ENCODE measurements around the gene CFAP100. TPM values are rescaled to one million over a fixed set of nuclear protein-coding genes. Genes with fewer than 3 reads are reported as not detected.

Gene CFAP100
- total RNA-seq, 2 experiments from 2014 or later, result not detected

GRCh38 chr3:126352476-126353454 is 41.9 kb upstream of the CFAP100 start:
- H3K27ac Mint-ChIP-seq, result no peak overlapping the region
- H3K36me3 Mint-ChIP-seq (ENCODE audit: low read depth), result no peaks in the 10 kb centered on the region
- no peak overlapping the region for H3K4me3 Mint-ChIP-seq
- CTCF ChIA-PET, result no interaction called here
- DNase-seq, result no peak
- POLR2A ChIA-PET, result no interaction called here
- H3K27me3 Mint-ChIP-seq, result peaks cover 16% of the 10 kb centered on the region
- no peaks in the 10 kb centered on the region for H3K9me3 Mint-ChIP-seq
- H3K4me1 Mint-ChIP-seq, result peaks cover 8% of the 10 kb centered on the region

GRCh38 chr3:126353694-126354321 is 40.9 kb upstream of the CFAP100 start:
- Mint-ChIP-seq H3K4me1 (peaks cover 12% of the 10 kb centered on the region), H3K4me3 (no peak overlapping the region), H3K9me3 (no peaks in the 10 kb centered on the region), H3K27me3 (peaks cover 26% of the 10 kb centered on the region), H3K27ac (no peak overlapping the region), H3K36me3 (ENCODE audit: low read depth) (no peaks in the 10 kb centered on the region)
- no peak for DNase-seq
- CTCF ChIA-PET, result no interaction called here
- POLR2A ChIA-PET, result no interaction called here

- ChIA-PET CTCF (no interaction called here), POLR2A (no interaction called here)
- Mint-ChIP-seq H3K27ac (no peak overlapping the region), H3K4me1 (peaks cover 12% of the 10 kb centered on the region), H3K27me3 (peaks cover 34% of the 10 kb centered on the region), H3K36me3 (ENCODE audit: low read depth) (no peaks in the 10 kb centered on the region), H3K4me3 (no peak overlapping the region), H3K9me3 (no peaks in the 10 kb centered on the region)
- DNase-seq, result no peak
Measured at GRCh38 chr3:126354776-126355175, 39.9 kb upstream of the CFAP100 start.

- ChIA-PET CTCF (no interaction called here), POLR2A (no interaction called here)
- Mint-ChIP-seq H3K4me1 (peaks cover 12% of the 10 kb centered on the region), H3K36me3 (ENCODE audit: low read depth) (no peaks in the 10 kb centered on the region), H3K27ac (no peak overlapping the region), H3K4me3 (no peak overlapping the region), H3K9me3 (no peaks in the 10 kb centered on the region), H3K27me3 (peaks cover 39% of the 10 kb centered on the region)
- no peak for DNase-seq
Measured at GRCh38 chr3:126355251-126355650, 39.5 kb upstream of the CFAP100 start.

- Mint-ChIP-seq H3K9me3 (no peaks in the 10 kb centered on the region), H3K36me3 (ENCODE audit: low read depth) (no peaks in the 10 kb centered on the region), H3K27ac (no peak overlapping the region), H3K4me1 (peaks cover 12% of the 10 kb centered on the region), H3K4me3 (peak overlapping the region; percentile 55), H3K27me3 (peaks cover 39% of the 10 kb centered on the region)
- POLR2A ChIA-PET, result no interaction called here
- no peak for DNase-seq
- CTCF ChIA-PET, result no interaction called here
Measured at GRCh38 chr3:126355777-126356372, 38.8 kb upstream of the CFAP100 start.

GRCh38 chr3:126356373-126357264 is 38.1 kb upstream of the CFAP100 start:
- ChIA-PET POLR2A (no interaction called here), CTCF (no interaction called here)
- Mint-ChIP-seq H3K27me3 (peaks cover 39% of the 10 kb centered on the region), H3K4me1 (peaks cover 12% of the 10 kb centered on the region), H3K36me3 (ENCODE audit: low read depth) (no peaks in the 10 kb centered on the region), H3K27ac (no peak overlapping the region), H3K9me3 (no peaks in the 10 kb centered on the region), H3K4me3 (peak overlapping the region; percentile 55)
- DNase-seq, result no peak

- Mint-ChIP-seq H3K27ac (no peak within 1 kb of the TSS), H3K4me3 (peak within 1 kb of the TSS; percentile 68), H3K36me3 (ENCODE audit: low read depth) (no peaks in the 10 kb centered on the region), H3K4me1 (peaks cover 12% of the 10 kb centered on the region), H3K9me3 (no peaks in the 10 kb centered on the region), H3K27me3 (peaks cover 44% of the 10 kb centered on the region)
- ChIA-PET POLR2A (no interaction called here), CTCF (interaction anchor here (0.8 kb wide), 1 partner anchor 214 kb away, joined by 5 read pairs; no protein-coding TSS in a partner anchor)
- peak; percentile 83 for DNase-seq
Measured at GRCh38 chr3:126357295-126358037, 37.2 kb upstream of the CFAP100 start, which contains the start of gene KLF15. Gene KLF15, minus strand, starts transcription at chr3:126357408. Its CDS starts 4,486 bp downstream, at chr3:126352922.

DNA sequence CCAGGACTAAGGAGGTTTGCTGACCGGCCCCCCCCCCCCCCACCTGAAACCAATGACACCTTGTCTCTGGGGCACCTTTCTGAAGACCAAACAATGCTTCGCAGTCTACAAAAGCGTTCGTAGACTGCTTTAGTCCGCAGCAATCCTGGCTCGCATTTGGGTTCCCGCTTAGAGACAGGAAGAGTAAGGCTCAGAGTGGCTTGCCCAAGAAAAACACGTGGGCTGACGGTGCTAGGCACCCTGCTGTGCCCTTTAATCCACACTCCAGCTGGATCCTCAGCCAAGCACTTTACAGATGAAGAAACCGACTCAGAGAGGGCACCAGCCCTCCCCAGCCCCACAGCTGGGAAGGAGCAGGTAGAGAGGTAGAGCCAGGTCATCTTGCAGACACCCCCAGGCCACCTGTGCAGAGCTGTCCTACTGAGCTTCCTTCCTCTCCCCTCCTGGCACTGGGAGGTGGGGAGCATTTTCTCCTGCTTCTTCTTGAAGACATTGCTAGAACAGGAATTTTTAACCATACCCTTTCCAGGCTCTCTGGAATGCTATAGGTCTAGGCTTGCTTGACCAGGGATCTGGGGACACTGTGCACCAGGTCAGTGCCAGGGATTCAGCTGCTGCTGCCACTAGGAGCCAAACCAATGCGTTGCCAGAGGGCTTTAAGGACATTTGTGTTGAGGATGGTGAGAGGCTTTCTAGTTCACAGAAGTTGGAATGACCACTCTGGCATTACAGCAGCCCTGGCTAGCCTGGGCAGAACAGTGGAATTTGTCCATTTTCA is 36.5 kb upstream of the CFAP100 start:
- H3K9me3 Mint-ChIP-seq, result no peaks in the 10 kb centered on the region
- H3K27me3 Mint-ChIP-seq, result peaks cover 47% of the 10 kb centered on the region
- no peaks in the 10 kb centered on the region for H3K36me3 Mint-ChIP-seq (ENCODE audit: low read depth)
- ChIA-PET CTCF (interaction anchor here (0.8 kb wide), 1 partner anchor 215 kb away, joined by 5 read pairs; no protein-coding TSS in a partner anchor), POLR2A (no interaction called here)
- no peak overlapping the region for H3K27ac Mint-ChIP-seq
- peaks cover 12% of the 10 kb centered on the region for H3K4me1 Mint-ChIP-seq
- no peak for DNase-seq
- peak overlapping the region; percentile 68 for H3K4me3 Mint-ChIP-seq

DNA sequence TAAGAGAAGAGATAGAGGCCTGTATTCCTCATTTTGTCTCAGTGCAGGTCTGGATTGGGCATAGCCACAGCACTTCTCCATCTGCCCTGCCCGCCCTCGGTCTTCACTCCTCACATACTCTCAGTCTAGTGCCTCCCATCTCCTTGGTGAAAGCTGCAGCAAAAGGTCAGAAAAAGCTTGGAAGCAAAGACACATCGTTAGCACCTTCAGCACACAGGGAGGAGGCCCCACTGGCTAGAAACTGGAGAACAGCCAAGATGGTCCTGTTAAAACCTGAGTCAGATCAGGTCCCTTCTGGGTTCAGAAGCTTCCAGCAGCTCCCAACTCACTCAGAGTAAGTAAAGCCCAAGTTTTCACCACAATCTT is 35.9 kb upstream of the CFAP100 start:
- Mint-ChIP-seq H3K27ac (no peak overlapping the region), H3K9me3 (no peaks in the 10 kb centered on the region), H3K4me1 (peaks cover 12% of the 10 kb centered on the region), H3K36me3 (ENCODE audit: low read depth) (no peaks in the 10 kb centered on the region), H3K27me3 (peaks cover 47% of the 10 kb centered on the region), H3K4me3 (no peak overlapping the region)
- ChIA-PET CTCF (no interaction called here), POLR2A (no interaction called here)
- no peak for DNase-seq

GRCh38 chr3:126360046-126360713 is 34.5 kb upstream of the CFAP100 start:
- Mint-ChIP-seq H3K4me1 (peaks cover 12% of the 10 kb centered on the region), H3K36me3 (ENCODE audit: low read depth) (no peaks in the 10 kb centered on the region), H3K27me3 (peaks cover 46% of the 10 kb centered on the region), H3K9me3 (no peaks in the 10 kb centered on the region), H3K4me3 (no peak overlapping the region), H3K27ac (no peak overlapping the region)
- POLR2A ChIA-PET, result no interaction called here
- DNase-seq, result no peak
- CTCF ChIA-PET, result no interaction called here

GRCh38 chr3:126360714-126361060 is 34.0 kb upstream of the CFAP100 start:
- Mint-ChIP-seq H3K4me1 (peaks cover 10% of the 10 kb centered on the region), H3K27me3 (peaks cover 41% of the 10 kb centered on the region), H3K4me3 (no peak overlapping the region), H3K9me3 (no peaks in the 10 kb centered on the region), H3K36me3 (ENCODE audit: low read depth) (no peaks in the 10 kb centered on the region), H3K27ac (no peak overlapping the region)
- ChIA-PET CTCF (no interaction called here), POLR2A (no interaction called here)
- DNase-seq, result no peak
